Loucy (cell line): Measurements from ENCODE around the gene TIMM50.

ENCODE experiments used
- CTCF ChIP-seq: fragments of 200-600 bp; sonication (generic); conservative IDR thresholded peaks from 2 replicates; pipeline ENCODE4 v1.5.1; 2014; ENCODE audit warnings: mild to moderate bottlenecking, antibody characterized with exemption, low read length
- EZH2phosphoT487 ChIP-seq: fragments of 200-600 bp; IDR thresholded peaks from 2 replicates; pipeline ENCODE4 v1.6.1; 2018; ENCODE audit warnings: antibody characterized with exemption, mild to moderate bottlenecking, moderate library complexity, borderline replicate concordance

DNA sequence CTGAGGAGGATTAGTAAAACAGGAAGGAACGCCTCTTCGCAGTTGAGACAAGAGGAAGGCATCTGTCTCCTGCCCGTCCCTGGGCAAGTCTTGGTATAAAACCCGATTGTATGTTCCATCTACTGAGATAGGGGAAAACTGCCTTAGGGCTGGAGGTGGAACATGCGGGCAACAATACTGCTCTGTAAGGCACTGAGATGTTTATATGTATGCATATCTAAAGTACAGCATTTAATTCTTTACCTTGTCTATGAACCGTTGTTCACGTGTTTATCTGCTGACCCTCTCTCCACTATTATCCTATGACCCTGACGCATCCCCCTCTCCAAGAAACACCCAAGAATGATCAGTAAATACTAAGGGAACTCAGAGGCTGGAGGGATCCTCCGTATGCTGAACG lies 722 bp upstream of the TIMM50 start:
- TF ChIP-seq CTCF = no peak
- no peak for TF ChIP-seq EZH2phosphoT487
